Panc1 (cell line): Measurements from ENCODE around the gene GPRC6A. TPM values are rescaled to one million over a fixed set of nuclear protein-coding genes. Genes with fewer than 3 reads are reported as not detected.

Source experiments
- ATAC-seq: fragments of 200-7000 bp; cut with Tn5 transposase; 2 replicates; pipeline ENCODE4 v1.9.1; 2020; ENCODE audit warnings: mild to moderate bottlenecking, moderate library complexity
- BruUV-seq: library from RNA; stranded (reverse); fragments of 400-500 nt; replicated peaks from 2 replicates; lab custom pipeline; 2021; lab: Mats Ljungman, UMichigan
- CTCF ChIA-PET: fragments of 300-600 bp; sonication (Branson Sonifier 250); formaldehyde crosslinking; loops from one replicate; lab custom pipeline; 2022; ENCODE audit warnings: antibody characterized with exemption; lab: Charles Lee
- POLR2A ChIA-PET: fragments of 300-600 bp; sonication (Branson Sonifier 250); formaldehyde crosslinking; loops from one replicate; lab custom pipeline; 2022; ENCODE audit warnings: antibody characterized with exemption; lab: Charles Lee
- DNase-seq: peaks from one replicate; pipeline ENCODE4 v3.0.0-alpha.2; 2010; ENCODE audit warnings: low read depth, low spot score
- H3K27ac ChIP-seq: 2 replicates; pipeline ENCODE4 v1.5.1; 2011; ENCODE audit warnings: mild to moderate bottlenecking, low read length, inconsistent platforms
- H3K27me3 ChIP-seq: fragments of 200-500 bp; sonication (Bioruptor generic); 2 replicates; pipeline ENCODE4 v1.6.0; 2014; ENCODE audit warnings: low read length, inconsistent platforms; ENCODE audit not compliant: control insufficient read depth, insufficient read depth
- H3K36me3 ChIP-seq: fragments of 200-500 bp; sonication (Bioruptor generic); 2 replicates; pipeline ENCODE4 v1.5.1; 2014; ENCODE audit warnings: inconsistent platforms, mild to moderate bottlenecking, low read length, moderate library complexity; ENCODE audit not compliant: control insufficient read depth, insufficient read depth
- H3K4me1 ChIP-seq: 2 replicates; pipeline ENCODE4 v1.5.1; 2011; ENCODE audit warnings: inconsistent platforms, mild to moderate bottlenecking, low read length, moderate library complexity; ENCODE audit not compliant: control insufficient read depth, insufficient read depth
- H3K4me3 ChIP-seq, 2 experiments: 2 replicates each; pipeline ENCODE4 v1.5.1; 2011 to 2012; ENCODE audit warnings: low read depth in 2 of 2, low read length in 2 of 2, mild to moderate bottlenecking in 2 of 2, inconsistent platforms in 1 of 2, moderate library complexity in 1 of 2
- H3K9me3 ChIP-seq: fragments of 200-500 bp; sonication (Bioruptor generic); 2 replicates; pipeline ENCODE4 v1.5.1; 2014; ENCODE audit warnings: low read depth, mild to moderate bottlenecking, inconsistent platforms, low read length, moderate library complexity; ENCODE audit not compliant: control insufficient read depth, insufficient read depth
- POLR2AphosphoS5 ChIP-seq: IDR thresholded peaks from 2 replicates; pipeline ENCODE4 v1.6.1; 2012; ENCODE audit warnings: mild to moderate bottlenecking, low read depth, low read length, moderate library complexity
- SIN3A ChIP-seq: IDR thresholded peaks from 2 replicates; pipeline ENCODE4 v1.6.1; 2012; ENCODE audit warnings: low read depth, mild to moderate bottlenecking, low read length, moderate library complexity, borderline replicate concordance; ENCODE audit not compliant: insufficient read depth
- TCF7L2 ChIP-seq: IDR thresholded peaks from 2 replicates; pipeline ENCODE4 v1.6.1; 2011; ENCODE audit warnings: mild to moderate bottlenecking, low read depth, low read length, inconsistent platforms
- in situ Hi-C: cut with HindIII; loops from 2 replicates; pipeline ENCODE4 v1.10.0; 2016; ENCODE audit warnings: low sequenced_read_pairs, low pct_unique_long_range_greater_than_20kb
- intact Hi-C: fragments of 100-400 bp; cut with micrococcal nuclease; formaldehyde crosslinking; loops from one replicate; pipeline ENCODE4 v1.10.0; 2022; ENCODE audit not compliant: unreplicated experiment
- total RNA-seq: library from RNA; stranded (reverse); gene quantifications from one replicate; pipeline ENCODE4 v1.2.1, GENCODE V29; 2021; ENCODE audit not compliant: unreplicated experiment
- TF ChIP-seq, protein P1 (sequence below), 2 experiments: IDR thresholded peaks; 2 replicates each; pipeline ENCODE4 v1.6.1; 2011 to 2012; ENCODE audit warnings: low read depth in 2 of 2, control low read depth in 1 of 2, low read length in 1 of 2, mild to moderate bottlenecking in 1 of 2, moderate library complexity in 1 of 2; ENCODE audit not compliant: insufficient read depth in 1 of 2
- TF ChIP-seq, protein P2 (sequence below): fragments of 450-650 bp; IDR thresholded peaks from 2 replicates; pipeline ENCODE4 v1.5.1; 2017; ENCODE audit warnings: mild to moderate bottlenecking

GPRC6A gene
- total RNA-seq, 1 experiment from 2014 or later = not detected

DNA sequence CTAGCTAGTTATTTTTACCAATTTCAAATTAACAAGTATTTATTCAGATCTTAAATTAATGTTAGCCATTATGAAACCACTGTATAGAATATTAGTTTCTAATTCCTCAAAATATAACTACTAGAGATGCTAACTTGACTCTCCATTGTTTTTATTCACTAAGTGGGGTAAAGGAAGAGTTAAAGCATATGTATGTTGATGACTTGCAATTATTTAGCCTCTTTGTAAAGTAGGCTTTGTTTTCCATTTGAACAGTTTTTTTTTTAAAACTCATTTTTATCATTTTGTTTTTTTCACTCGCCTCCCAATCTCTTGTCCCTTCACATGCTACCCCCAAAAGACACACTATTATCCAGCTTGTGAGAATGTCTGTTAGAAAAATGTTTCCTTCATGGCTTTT, 66.6 kb downstream of the GPRC6A start:
- Histone ChIP-seq H3K4me3 (no peak overlapping the region), H3K4me1 (no peaks in the 10 kb centered on the region), H3K36me3 (no peaks in the 10 kb centered on the region), H3K9me3 (no peaks in the 10 kb centered on the region), H3K27ac (no peak overlapping the region), H3K27me3 (peaks cover 10% of the 10 kb centered on the region; the same call in 1 of the 2 replicates)
- POLR2A ChIA-PET = no interaction called here
- no peak for DNase-seq
- no TSS peak for BruUV-seq
- in situ Hi-C loops = no loop called here
- no peak for ATAC-seq
- CTCF ChIA-PET = no interaction called here
- TF ChIP-seq, protein P1, sequence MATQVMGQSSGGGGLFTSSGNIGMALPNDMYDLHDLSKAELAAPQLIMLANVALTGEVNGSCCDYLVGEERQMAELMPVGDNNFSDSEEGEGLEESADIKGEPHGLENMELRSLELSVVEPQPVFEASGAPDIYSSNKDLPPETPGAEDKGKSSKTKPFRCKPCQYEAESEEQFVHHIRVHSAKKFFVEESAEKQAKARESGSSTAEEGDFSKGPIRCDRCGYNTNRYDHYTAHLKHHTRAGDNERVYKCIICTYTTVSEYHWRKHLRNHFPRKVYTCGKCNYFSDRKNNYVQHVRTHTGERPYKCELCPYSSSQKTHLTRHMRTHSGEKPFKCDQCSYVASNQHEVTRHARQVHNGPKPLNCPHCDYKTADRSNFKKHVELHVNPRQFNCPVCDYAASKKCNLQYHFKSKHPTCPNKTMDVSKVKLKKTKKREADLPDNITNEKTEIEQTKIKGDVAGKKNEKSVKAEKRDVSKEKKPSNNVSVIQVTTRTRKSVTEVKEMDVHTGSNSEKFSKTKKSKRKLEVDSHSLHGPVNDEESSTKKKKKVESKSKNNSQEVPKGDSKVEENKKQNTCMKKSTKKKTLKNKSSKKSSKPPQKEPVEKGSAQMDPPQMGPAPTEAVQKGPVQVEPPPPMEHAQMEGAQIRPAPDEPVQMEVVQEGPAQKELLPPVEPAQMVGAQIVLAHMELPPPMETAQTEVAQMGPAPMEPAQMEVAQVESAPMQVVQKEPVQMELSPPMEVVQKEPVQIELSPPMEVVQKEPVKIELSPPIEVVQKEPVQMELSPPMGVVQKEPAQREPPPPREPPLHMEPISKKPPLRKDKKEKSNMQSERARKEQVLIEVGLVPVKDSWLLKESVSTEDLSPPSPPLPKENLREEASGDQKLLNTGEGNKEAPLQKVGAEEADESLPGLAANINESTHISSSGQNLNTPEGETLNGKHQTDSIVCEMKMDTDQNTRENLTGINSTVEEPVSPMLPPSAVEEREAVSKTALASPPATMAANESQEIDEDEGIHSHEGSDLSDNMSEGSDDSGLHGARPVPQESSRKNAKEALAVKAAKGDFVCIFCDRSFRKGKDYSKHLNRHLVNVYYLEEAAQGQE (IDR thresholded peaks at IDR 0.05; ENCODE audit: insufficient read depth in 1 of 2, low read depth in 2 of 2, low read length in 1 of 2) = no peak
- TF ChIP-seq, protein P2, sequence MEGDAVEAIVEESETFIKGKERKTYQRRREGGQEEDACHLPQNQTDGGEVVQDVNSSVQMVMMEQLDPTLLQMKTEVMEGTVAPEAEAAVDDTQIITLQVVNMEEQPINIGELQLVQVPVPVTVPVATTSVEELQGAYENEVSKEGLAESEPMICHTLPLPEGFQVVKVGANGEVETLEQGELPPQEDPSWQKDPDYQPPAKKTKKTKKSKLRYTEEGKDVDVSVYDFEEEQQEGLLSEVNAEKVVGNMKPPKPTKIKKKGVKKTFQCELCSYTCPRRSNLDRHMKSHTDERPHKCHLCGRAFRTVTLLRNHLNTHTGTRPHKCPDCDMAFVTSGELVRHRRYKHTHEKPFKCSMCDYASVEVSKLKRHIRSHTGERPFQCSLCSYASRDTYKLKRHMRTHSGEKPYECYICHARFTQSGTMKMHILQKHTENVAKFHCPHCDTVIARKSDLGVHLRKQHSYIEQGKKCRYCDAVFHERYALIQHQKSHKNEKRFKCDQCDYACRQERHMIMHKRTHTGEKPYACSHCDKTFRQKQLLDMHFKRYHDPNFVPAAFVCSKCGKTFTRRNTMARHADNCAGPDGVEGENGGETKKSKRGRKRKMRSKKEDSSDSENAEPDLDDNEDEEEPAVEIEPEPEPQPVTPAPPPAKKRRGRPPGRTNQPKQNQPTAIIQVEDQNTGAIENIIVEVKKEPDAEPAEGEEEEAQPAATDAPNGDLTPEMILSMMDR = no peak
- TF ChIP-seq SIN3A (no peak), TCF7L2 (no peak)
- intact Hi-C loops = no loop called here

DNA sequence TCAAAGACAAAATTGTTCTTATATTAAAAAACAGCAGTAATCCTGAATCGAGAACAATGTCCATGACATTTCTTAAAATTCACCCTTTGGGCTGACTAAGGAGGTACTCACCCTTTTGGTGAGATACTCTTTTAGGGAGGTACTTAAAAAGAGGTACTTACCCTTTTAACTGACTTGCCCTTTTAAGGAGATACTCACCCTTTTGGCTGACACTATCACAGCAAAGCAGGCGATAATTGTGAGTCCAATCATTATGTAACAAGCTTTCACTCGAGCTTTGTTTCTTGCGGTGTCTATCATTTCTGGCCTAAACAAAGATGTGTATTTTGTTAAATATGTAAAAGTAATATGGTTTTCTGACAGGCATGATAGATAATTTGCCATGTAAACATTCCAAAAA, 67.1 kb downstream of the GPRC6A start:
- ChIA-PET CTCF (no interaction called here), POLR2A (no interaction called here)
- intact Hi-C loops (no loop called here), in situ Hi-C loops (no loop called here)
- no TSS peak for BruUV-seq
- TF ChIP-seq SIN3A (no peak), TCF7L2 (no peak), POLR2AphosphoS5 (no peak)
- TF ChIP-seq, protein P2 = no peak
- TF ChIP-seq, protein P1 (IDR thresholded peaks at IDR 0.05; ENCODE audit: insufficient read depth in 1 of 2, low read depth in 2 of 2, low read length in 1 of 2) = no peak
- Histone ChIP-seq H3K36me3 (no peaks in the 10 kb centered on the region), H3K4me3 (no peak overlapping the region), H3K9me3 (no peaks in the 10 kb centered on the region), H3K27me3 (peaks cover 12% of the 10 kb centered on the region; the same call in 1 of the 2 replicates), H3K4me1 (no peaks in the 10 kb centered on the region), H3K27ac (no peak overlapping the region)
- no peak for DNase-seq
- no peak for ATAC-seq
